Osteoblast (primary cell): Measurements from ENCODE around the gene SECTM1. TPM values are rescaled to one million over a fixed set of nuclear protein-coding genes. Genes with fewer than 3 reads are reported as not detected.

Source experiments
- DNase-seq: peaks from one replicate; pipeline ENCODE4 v3.0.0; 2011; ENCODE audit warnings: low spot score, mixed read lengths; ENCODE audit not compliant: insufficient read length; ENCODE audit errors: missing footprints
- H2AFZ ChIP-seq: 2 replicates; pipeline ENCODE4 v1.6.0; 2011; ENCODE audit warnings: mild to moderate bottlenecking, low read length
- H3K27ac ChIP-seq: 2 replicates; pipeline ENCODE4 v1.5.1; 2011; ENCODE audit warnings: mild to moderate bottlenecking, low read depth, low read length, moderate library complexity
- H3K27me3 ChIP-seq: 2 replicates; pipeline ENCODE4 v1.6.0; 2012; ENCODE audit warnings: mild to moderate bottlenecking, control low read depth, inconsistent platforms, low read length, moderate library complexity; ENCODE audit not compliant: insufficient read depth
- H3K36me3 ChIP-seq: 2 replicates; pipeline ENCODE4 v1.5.1; 2011; ENCODE audit warnings: mild to moderate bottlenecking, low read length, control low read depth, moderate library complexity; ENCODE audit not compliant: insufficient read depth
- H3K4me1 ChIP-seq: 2 replicates; pipeline ENCODE4 v1.5.1; 2011; ENCODE audit warnings: mild to moderate bottlenecking, low read length, control low read depth, moderate library complexity; ENCODE audit not compliant: insufficient read depth
- H3K4me2 ChIP-seq: 2 replicates; pipeline ENCODE4 v1.6.0; 2011; ENCODE audit warnings: mild to moderate bottlenecking, low read length; ENCODE audit not compliant: insufficient read depth
- H3K4me3 ChIP-seq: fragments of 200-600 bp; sonication (generic); 3 replicates; pipeline ENCODE4 v1.5.1; 2012; ENCODE audit warnings: mild to moderate bottlenecking, low read length, inconsistent platforms; ENCODE audit not compliant: insufficient read depth
- H3K79me2 ChIP-seq: 2 replicates; pipeline ENCODE4 v1.6.0; 2012; ENCODE audit warnings: mild to moderate bottlenecking, low read length, control low read depth, inconsistent platforms; ENCODE audit not compliant: insufficient read depth
- H3K9me3 ChIP-seq: 2 replicates; pipeline ENCODE4 v1.5.1; 2011; ENCODE audit warnings: low read depth, low read length, control low read depth
- H4K20me1 ChIP-seq: 2 replicates; pipeline ENCODE4 v1.6.0; 2012; ENCODE audit warnings: mild to moderate bottlenecking, low read length, control low read depth; ENCODE audit not compliant: insufficient read depth
- total RNA-seq: library from RNA; depleted of rRNA; stranded (reverse); fragments of >200 nt; gene quantifications from 2 replicates; pipeline ENCODE4 v1.2.3, GENCODE V29; 2012
- TF ChIP-seq, protein P1 (sequence below): IDR thresholded peaks from 2 replicates; pipeline ENCODE4 v1.5.1; 2011; ENCODE audit warnings: mild to moderate bottlenecking, low read depth, low read length, moderate library complexity; ENCODE audit errors: extremely low read depth

SECTM1 gene
- total RNA-seq, 1 donor, result 5.8 TPM

DNA sequence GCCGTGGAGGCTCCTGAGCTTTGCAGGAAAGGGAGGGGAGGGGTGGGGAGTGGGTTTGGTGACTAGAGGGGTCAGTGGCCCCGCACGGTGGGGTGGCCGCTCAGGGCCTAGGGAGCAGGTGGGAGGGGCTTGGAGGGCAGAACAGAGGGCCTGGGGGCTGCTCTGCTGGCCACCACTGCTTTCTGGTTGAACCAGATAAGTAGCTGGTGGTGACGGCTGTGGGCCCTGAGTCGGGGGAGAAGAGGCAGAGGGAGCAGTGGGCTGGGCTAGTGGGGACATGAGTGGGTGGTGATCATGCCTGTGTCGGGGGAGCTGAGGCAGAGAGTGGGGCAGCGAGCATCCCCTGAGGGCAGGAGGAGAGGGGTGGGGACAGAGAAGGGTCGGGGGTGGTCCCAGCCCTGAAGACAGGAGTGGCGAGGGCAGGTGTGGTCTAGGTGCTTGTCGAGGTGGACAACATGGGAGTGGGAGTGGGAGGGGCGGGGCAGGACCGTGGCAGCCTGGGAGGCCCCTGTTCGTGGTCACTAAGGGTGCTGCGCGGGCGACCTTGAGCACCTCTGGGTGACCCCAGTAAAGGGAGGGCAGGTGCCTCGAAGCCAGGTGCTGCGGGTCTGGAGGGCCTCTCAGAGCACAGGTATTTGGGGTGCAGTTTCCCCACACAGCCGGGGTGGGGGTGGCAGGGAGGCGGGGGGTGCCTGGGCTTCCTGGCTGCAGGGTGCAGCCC is 9.9 kb downstream of the SECTM1 start:
- Histone ChIP-seq H3K4me3 (no peak overlapping the region), H3K36me3 (no peaks in the 10 kb centered on the region), H3K9me3 (no peaks in the 10 kb centered on the region), H4K20me1 (no peaks in the 10 kb centered on the region), H3K27me3 (peaks cover 9% of the 10 kb centered on the region), H3K27ac (no peak overlapping the region), H3K79me2 (no peaks in the 10 kb centered on the region), H3K4me1 (no peaks in the 10 kb centered on the region), H3K4me2 (no peak overlapping the region), H2AFZ (no peak overlapping the region)
- TF ChIP-seq, protein P1, sequence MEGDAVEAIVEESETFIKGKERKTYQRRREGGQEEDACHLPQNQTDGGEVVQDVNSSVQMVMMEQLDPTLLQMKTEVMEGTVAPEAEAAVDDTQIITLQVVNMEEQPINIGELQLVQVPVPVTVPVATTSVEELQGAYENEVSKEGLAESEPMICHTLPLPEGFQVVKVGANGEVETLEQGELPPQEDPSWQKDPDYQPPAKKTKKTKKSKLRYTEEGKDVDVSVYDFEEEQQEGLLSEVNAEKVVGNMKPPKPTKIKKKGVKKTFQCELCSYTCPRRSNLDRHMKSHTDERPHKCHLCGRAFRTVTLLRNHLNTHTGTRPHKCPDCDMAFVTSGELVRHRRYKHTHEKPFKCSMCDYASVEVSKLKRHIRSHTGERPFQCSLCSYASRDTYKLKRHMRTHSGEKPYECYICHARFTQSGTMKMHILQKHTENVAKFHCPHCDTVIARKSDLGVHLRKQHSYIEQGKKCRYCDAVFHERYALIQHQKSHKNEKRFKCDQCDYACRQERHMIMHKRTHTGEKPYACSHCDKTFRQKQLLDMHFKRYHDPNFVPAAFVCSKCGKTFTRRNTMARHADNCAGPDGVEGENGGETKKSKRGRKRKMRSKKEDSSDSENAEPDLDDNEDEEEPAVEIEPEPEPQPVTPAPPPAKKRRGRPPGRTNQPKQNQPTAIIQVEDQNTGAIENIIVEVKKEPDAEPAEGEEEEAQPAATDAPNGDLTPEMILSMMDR, result no peak
- DNase-seq, result peak; percentile 86

DNA sequence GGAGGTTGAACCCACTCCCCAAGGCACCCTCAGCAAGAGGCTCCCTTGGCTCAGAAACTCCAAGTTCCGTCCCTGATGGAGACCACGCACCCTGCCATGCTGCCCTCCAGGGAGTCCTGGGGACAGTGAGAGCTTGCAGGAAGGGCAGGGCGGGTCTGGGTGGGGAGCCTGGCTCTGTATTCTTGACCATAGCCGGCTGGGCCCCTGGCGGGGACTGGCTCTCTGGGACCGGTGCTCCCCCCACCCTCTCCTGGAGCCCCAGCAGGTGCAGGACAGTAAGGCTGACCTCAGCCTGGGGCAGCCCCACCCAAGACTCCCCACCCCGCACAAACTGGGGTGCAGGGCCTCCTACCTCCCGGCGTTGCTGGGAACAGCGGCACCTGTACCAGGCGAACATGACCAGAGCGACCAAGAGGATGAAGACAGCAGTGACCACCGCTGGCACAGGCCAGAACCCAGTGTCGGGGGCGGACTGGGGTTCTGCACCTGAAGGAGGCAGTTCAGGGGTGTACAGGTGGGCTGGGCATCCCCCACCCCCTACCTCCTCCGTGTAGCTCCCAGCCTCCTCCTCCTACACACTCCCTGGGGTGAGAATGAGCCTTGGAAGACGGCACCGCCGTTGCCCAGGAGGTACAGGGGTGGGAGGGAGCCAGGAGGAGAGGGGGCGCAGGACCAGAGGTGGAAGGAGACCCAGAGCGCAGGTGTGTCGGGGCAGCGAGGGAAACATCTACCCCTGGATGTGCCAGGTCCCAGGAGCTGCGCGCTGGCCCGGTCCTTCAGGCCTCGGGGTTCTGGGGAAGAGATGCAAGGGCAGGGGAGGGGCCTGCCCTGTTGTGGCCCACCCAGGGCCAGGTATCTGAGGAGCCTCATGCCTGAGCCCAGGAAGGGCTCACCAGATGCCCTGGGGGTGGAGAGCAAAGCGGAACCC is 10.8 kb downstream of the SECTM1 start:
- no peaks in the 10 kb centered on the region for H4K20me1 ChIP-seq
- H3K4me2 ChIP-seq, result no peak overlapping the region
- H3K36me3 ChIP-seq, result no peaks in the 10 kb centered on the region
- no peak overlapping the region for H2AFZ ChIP-seq
- no peak for DNase-seq
- peaks cover 9% of the 10 kb centered on the region for H3K27me3 ChIP-seq
- no peaks in the 10 kb centered on the region for H3K9me3 ChIP-seq
- H3K4me1 ChIP-seq, result no peaks in the 10 kb centered on the region
- no peaks in the 10 kb centered on the region for H3K79me2 ChIP-seq
- no peak overlapping the region for H3K4me3 ChIP-seq
- TF ChIP-seq, protein P1, result no peak
- no peak overlapping the region for H3K27ac ChIP-seq

DNA sequence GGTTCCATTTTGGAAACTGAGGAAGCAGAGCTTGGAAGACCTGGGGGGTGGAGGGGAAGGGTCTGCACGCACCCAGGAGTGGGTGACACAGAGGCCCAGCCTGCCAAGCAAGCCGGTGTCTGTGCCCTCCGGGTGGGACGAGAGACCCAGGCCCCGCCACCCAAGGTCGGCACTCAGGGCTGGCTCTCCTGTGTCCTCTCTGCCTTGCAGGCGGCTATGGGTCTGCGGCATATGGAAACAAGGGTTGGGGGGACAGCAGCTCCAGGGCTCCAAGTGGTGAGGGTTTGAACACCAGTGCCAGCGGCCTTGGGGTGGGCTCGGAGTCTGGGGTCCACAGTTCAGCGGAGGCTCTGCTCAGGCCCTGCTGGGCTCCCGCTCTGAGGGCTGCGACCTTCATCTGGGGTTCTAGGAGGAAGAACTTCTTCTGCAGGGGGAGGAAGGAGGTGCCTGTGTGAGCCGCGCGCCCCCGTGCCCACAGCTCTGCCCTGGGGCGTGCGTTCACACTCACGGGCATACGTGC is 11.6 kb downstream of the SECTM1 start:
- Histone ChIP-seq H3K4me1 (no peaks in the 10 kb centered on the region), H4K20me1 (no peaks in the 10 kb centered on the region), H3K36me3 (no peaks in the 10 kb centered on the region), H2AFZ (no peak overlapping the region), H3K4me2 (no peak overlapping the region), H3K4me3 (no peak overlapping the region), H3K27ac (no peak overlapping the region), H3K27me3 (peaks cover 3% of the 10 kb centered on the region), H3K9me3 (no peaks in the 10 kb centered on the region), H3K79me2 (no peaks in the 10 kb centered on the region)
- no peak for DNase-seq
- TF ChIP-seq, protein P1, result no peak
